Activated naive CD8-positive, alpha-beta T cell treated with anti-CD3 and anti-CD28 coated beads, Interleukin-2, amount 10 ng/mL, durations not matched to agents 7 days and 5 days (primary cell): Measurements from ENCODE around the gene TAS1R1. TPM values are rescaled to one million over a fixed set of nuclear protein-coding genes. Genes with fewer than 3 reads are reported as not detected.
"Not testable (repeated sequence)": the region's sequence is repeated elsewhere in the genome, so short reads cannot be mapped to it uniquely, and the experiment has no call there.

ENCODE experiments used
- ATAC-seq: fragments of 150-1000 bp; cut with Tn5 transposase; one replicate; pipeline ENCODE4 v1.10.0; 2021; ENCODE audit warnings: low read depth, moderate library complexity
- POLR2A ChIA-PET: fragments of 350-600 bp; sonication (Branson Sonifier 250); formaldehyde crosslinking; loops from one replicate; lab custom pipeline; 2021; ENCODE audit warnings: antibody characterized with exemption; lab: Charles Lee
- DNase-seq: peaks from one replicate; pipeline ENCODE4 v3.0.0; 2021
- H3K27ac Mint-ChIP-seq: one replicate; pipeline ENCODE4 v1.8.0; 2022; ENCODE audit warnings: mild to moderate bottlenecking, mixed read lengths
- H3K27me3 Mint-ChIP-seq: one replicate; pipeline ENCODE4 v1.8.0; 2022; ENCODE audit warnings: mild to moderate bottlenecking, moderate library complexity, mixed read lengths
- H3K36me3 Mint-ChIP-seq: one replicate; pipeline ENCODE4 v1.8.0; 2021; ENCODE audit warnings: mild to moderate bottlenecking, mixed read lengths
- H3K4me1 Mint-ChIP-seq: one replicate; pipeline ENCODE4 v1.8.0; 2021; ENCODE audit warnings: mixed read lengths
- H3K4me3 Mint-ChIP-seq: one replicate; pipeline ENCODE4 v1.8.0; 2022; ENCODE audit warnings: mild to moderate bottlenecking, moderate library complexity, mixed read lengths
- H3K9me3 Mint-ChIP-seq: one replicate; pipeline ENCODE4 v1.8.0; 2021; ENCODE audit warnings: mixed read lengths
- total RNA-seq, 2 experiments: library from RNA; stranded (reverse); gene quantifications; one replicate each; pipeline ENCODE4 v1.2.3, GENCODE V29; 2021

Gene TAS1R1
- total RNA-seq, 2 experiments from 2014 or later = not detected

DNA sequence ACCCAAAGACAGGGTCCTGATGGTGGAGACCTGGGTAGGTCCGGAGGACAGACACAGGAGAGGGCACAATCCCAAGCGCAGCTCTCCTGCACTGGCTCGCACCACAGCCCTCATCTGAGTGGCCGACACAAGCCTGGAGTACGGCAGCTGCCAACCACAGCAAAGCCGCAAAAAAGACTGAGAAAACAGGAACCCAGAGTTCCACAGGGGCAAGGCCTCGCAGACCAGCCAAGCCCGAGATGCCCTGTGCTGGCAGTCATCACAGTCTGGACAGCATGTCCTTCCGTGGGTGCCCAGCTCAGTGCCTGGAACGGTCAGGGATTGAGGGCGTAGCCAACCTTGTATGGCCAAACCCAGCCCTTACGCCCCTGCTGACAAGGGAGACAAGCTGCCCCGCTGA is 36.1 kb downstream of the TAS1R1 start:
- no peaks in the 10 kb centered on the region for H3K27me3 Mint-ChIP-seq
- H3K4me3 Mint-ChIP-seq = no peak overlapping the region
- POLR2A ChIA-PET = interaction anchor here (1.1 to 2.2 kb wide), 2 partner anchors 11 to 12 kb away, joined by 4 to 8 read pairs; partner anchors contain the start of gene ZBTB48
- peak overlapping the region; percentile 78 for H3K27ac Mint-ChIP-seq
- H3K9me3 Mint-ChIP-seq = no peaks in the 10 kb centered on the region
- no peaks in the 10 kb centered on the region for H3K36me3 Mint-ChIP-seq
- peak; percentile 25 for ATAC-seq
- DNase-seq = no peak
- H3K4me1 Mint-ChIP-seq = peaks cover 19% of the 10 kb centered on the region

DNA sequence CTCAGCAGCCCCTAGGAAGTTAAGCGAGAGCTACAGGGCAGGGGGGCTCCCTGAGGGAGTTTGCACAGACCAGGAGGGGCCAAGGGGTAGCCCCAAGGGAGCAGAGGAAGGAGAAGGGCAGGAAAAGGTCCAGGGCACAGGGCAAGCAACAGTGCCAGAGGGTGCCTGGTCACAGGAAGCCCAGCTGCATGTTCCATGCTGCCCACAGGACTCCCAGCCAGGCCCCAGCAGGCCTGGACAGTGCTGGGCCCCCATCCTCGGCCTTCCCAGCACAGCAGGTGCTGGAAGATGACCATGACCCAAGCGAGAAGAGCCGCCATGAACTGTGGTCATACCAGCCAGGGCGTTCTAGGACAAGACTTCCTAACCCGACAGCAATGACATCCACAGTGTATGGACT is 36.5 kb downstream of the TAS1R1 start:
- H3K36me3 Mint-ChIP-seq = peaks cover 2% of the 10 kb centered on the region
- H3K4me3 Mint-ChIP-seq = no peak overlapping the region
- H3K9me3 Mint-ChIP-seq = no peaks in the 10 kb centered on the region
- POLR2A ChIA-PET = interaction anchor here (1.1 to 2.2 kb wide), 2 partner anchors 12 kb away, joined by 4 to 8 read pairs; partner anchors contain the start of gene ZBTB48
- no peak for ATAC-seq
- peaks cover 21% of the 10 kb centered on the region for H3K4me1 Mint-ChIP-seq
- DNase-seq = no peak
- no peaks in the 10 kb centered on the region for H3K27me3 Mint-ChIP-seq
- peak overlapping the region; percentile 78 for H3K27ac Mint-ChIP-seq

DNA sequence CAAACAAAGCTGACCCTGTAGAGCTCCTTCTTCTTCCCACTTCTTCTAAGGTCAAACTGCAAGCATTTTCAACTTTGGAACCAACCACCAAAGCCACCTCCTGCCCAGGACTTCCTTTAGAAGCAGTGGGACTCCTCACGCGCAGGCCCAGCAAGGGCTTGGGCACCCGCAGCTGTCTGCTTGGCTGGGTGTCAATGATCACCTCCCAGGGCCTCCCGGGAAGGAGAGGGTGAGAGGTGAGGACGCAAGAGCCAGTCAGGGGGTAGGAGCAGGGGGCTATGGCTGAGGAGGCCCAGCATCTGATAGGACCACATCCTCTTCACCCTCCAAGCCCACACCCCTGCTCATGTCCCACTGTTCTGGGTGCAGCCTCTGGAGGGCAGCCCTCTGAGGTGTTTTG is 37.3 kb downstream of the TAS1R1 start:
- Mint-ChIP-seq H3K9me3 (no peaks in the 10 kb centered on the region), H3K4me1 (peaks cover 19% of the 10 kb centered on the region), H3K27ac (peak overlapping the region; percentile 78), H3K4me3 (no peak overlapping the region), H3K27me3 (no peaks in the 10 kb centered on the region), H3K36me3 (peaks cover 2% of the 10 kb centered on the region)
- POLR2A ChIA-PET = interaction anchor here (1.1 to 2.2 kb wide), 2 partner anchors 11 to 12 kb away, joined by 4 to 8 read pairs; partner anchors contain the start of gene ZBTB48
- DNase-seq = no peak
- no peak for ATAC-seq

DNA sequence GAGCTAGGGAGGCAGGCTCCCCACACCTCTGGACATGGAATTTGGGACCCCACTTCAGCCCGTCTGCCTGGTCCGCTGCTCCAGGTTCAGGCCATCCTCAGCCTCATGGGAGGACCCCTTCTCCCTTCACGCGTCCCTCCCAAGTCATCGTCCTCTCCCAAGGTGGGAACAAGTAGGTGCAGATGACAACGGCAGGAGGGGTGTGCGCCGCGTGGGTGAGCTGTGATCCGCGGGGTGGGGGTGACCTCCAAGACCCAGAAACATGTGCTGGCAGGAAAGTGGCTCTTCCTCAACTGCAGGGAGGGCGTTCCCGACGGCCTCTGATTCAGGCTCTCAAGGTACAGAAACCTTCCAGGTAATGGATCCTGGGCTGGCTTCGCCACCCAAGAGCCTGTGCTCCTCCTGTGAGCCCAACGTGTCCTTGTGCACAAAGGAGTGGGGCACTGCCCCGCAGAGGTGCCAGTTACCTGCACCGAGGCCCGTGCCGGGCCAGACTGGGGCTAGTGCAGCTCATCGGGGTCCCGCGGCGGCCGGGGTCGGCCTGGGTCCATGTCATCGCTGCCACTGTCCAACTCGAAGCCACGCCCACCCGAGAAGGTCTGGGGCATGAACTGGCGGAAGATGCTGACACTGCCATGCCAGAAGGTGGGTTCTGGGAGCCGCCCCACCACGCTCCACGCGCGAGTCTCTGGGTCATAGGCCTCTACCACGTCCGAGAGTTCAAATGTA is 37.9 kb downstream of the TAS1R1 start:
- DNase-seq = no peak
- no peak overlapping the region for H3K4me3 Mint-ChIP-seq
- no peaks in the 10 kb centered on the region for H3K9me3 Mint-ChIP-seq
- POLR2A ChIA-PET = interaction anchor here (2.2 kb wide), 1 partner anchor 13 kb away, joined by 8 read pairs; the partner anchor contains the start of gene ZBTB48
- H3K27ac Mint-ChIP-seq = peak overlapping the region; percentile 78
- ATAC-seq = no peak
- peaks cover 22% of the 10 kb centered on the region for H3K4me1 Mint-ChIP-seq
- H3K27me3 Mint-ChIP-seq = no peaks in the 10 kb centered on the region
- peaks cover 2% of the 10 kb centered on the region for H3K36me3 Mint-ChIP-seq

DNA sequence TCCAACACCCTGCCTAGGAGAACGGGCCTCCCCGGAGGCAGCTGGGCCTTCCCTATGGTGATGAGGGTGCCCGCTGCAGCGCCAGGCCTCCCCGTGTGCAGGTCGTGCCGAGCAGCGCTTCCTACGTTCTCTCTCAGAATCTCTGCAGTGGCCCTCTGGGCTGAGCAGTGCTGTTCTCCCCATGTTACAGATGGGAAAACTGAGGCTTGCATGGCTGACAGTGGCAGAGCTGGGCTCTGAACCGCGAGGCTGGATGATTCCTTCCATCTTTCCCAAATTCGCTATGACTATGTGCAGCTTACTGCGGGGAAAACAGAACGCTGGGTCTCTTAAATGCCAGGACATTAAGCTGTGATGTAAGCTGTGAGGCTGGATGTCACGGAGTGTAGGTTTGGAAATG is 38.7 kb downstream of the TAS1R1 start:
- POLR2A ChIA-PET = interaction anchor here (1.0 kb wide), 1 partner anchor 24 kb away, joined by 3 read pairs; no protein-coding TSS in a partner anchor
- H3K9me3 Mint-ChIP-seq = no peaks in the 10 kb centered on the region
- H3K27me3 Mint-ChIP-seq = no peaks in the 10 kb centered on the region
- no peak for ATAC-seq
- H3K4me1 Mint-ChIP-seq = peaks cover 24% of the 10 kb centered on the region
- H3K27ac Mint-ChIP-seq = no peak overlapping the region
- no peak overlapping the region for H3K4me3 Mint-ChIP-seq
- DNase-seq = no peak
- peaks cover 2% of the 10 kb centered on the region for H3K36me3 Mint-ChIP-seq

DNA sequence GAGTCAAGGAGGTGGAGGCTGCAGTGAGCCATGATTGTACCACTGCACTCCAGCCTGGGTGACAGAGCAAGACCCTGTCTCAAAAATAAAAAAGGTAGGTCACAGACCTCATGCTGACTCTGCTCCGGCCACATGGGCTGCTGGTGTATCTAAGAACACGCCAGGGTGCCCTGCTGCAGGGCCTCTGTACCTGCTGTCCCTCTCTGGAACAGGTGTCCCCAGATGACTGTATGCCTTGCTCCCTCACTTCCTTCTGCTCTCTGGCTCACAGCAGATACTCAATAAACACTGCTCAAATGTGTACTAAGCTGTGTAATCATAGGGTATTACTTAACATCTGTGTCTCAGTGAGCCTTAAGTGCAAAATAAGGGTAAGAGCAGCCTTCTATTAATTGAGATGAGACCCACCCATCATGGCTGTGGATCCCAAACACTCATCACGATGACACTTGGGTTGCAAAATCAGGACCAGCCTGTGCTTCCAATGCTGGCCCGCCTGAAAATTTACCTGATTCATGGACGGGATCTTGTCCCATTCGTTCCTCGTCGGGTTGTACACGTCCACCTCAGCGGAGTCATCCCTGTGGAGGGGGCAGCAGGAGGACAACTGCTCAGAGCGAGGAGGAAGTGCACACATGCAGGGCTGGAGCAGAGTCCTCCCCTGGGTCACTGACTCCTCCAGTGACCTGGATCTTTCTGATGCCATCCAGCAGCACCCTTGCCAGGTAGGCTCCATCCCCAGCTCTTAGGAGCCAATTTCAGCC is 40.1 kb downstream of the TAS1R1 start:
- ATAC-seq (no peak), DNase-seq (no peak)
- Mint-ChIP-seq H3K36me3 (peaks cover 2% of the 10 kb centered on the region), H3K9me3 (no peaks in the 10 kb centered on the region), H3K4me3 (no peak overlapping the region), H3K27me3 (no peaks in the 10 kb centered on the region), H3K27ac (no peak overlapping the region), H3K4me1 (peaks cover 36% of the 10 kb centered on the region)
- POLR2A ChIA-PET = interaction anchor here (0.6 to 1.0 kb wide), 2 partner anchors 23 to 38 kb away, joined by 3 read pairs; no protein-coding TSS in a partner anchor

DNA sequence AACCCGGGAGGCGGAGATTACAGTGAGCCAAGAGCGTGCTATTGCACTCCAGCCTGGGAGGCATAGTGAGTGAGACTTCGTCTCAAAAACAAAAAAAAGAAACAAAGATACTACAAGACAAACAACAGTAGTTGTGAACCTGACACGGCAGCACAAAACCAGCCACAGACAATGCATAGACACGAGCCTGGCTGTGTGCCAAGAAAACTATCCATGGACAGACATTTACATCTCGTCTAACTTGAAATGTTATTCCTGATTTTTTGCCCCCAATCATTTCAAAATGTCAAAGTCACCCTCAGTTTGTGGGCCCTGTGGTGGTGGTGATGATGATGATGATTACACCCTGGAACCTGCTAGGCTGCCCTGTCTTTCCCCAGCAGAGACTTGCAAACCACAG is 41.2 kb downstream of the TAS1R1 start:
- Mint-ChIP-seq H3K9me3 (no peaks in the 10 kb centered on the region), H3K4me1 (peaks cover 31% of the 10 kb centered on the region), H3K27me3 (no peaks in the 10 kb centered on the region), H3K27ac (peak overlapping the region; percentile 25), H3K4me3 (no peak overlapping the region), H3K36me3 (peaks cover 2% of the 10 kb centered on the region)
- no peak for DNase-seq
- POLR2A ChIA-PET = no interaction called here
- no peak for ATAC-seq

DNA sequence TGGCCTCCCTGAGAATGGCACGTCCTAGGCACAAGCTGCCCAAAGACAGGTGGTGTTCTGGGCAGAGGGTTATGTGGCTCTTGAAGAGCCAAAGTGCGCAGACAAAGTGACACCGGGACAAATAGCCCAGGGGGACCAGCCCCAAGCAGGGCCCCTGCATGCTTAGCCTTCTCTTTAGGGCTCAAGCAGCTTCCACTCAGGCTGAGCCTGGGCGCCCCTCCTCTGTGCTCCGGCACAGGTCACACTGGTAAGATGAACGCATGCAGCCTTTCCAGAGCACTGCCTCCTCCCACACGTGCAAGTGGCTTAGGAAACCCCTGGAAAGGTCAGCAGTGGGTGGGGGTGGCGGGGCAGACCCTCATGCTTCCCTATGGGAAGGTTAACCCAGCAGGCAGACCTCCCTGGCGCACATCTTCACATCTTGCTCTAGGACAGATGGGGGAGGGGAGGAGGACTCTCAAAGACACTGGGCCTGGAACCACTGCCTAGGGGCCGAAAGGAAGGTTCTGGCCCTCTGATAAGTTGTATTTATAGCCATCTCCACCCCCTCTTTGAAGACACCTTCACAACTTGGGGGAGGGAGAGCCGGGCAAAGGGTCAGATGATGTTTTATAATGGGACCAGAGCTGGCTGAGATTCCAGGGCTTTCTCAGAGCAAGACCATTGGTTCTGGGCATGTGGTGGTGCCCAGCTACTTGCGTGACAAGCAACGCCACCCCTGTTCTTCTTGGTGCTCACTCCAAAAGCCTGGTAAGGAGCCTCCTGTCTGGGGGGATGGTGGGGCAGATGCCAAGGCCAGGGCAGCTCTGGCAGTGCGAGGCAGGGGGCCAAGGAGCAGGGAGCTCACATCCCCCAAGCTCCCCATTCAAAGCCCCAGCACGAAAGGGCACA is 42.0 kb downstream of the TAS1R1 start:
- no peaks in the 10 kb centered on the region for H3K9me3 Mint-ChIP-seq
- POLR2A ChIA-PET = interaction anchor here (0.8 to 3.9 kb wide), 3 partner anchors 15 to 19 kb away, joined by 3 to 41 read pairs (median 3); partner anchors contain the start of gene ZBTB48
- ATAC-seq (no peak), DNase-seq (no peak)
- H3K4me3 Mint-ChIP-seq = no peak overlapping the region
- no peak overlapping the region for H3K27ac Mint-ChIP-seq
- peaks cover 2% of the 10 kb centered on the region for H3K36me3 Mint-ChIP-seq
- peaks cover 24% of the 10 kb centered on the region for H3K4me1 Mint-ChIP-seq
- no peaks in the 10 kb centered on the region for H3K27me3 Mint-ChIP-seq

DNA sequence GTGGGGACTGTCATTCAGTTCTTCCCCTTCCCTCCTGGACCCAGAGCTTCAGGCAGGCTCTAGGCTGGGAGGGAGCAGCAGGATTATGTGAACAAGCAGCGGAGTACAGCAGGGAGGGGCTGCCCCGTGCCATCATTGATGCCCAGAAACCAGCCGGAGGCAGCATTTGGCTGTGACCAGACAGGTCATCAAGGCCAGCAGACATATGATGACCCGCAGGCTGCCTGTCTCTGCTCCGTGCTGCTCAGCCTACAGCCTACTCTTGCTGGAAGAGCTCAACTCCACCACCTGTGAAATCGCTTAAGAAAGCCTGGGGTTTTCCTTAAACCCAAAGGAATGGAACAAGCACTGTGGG is 42.6 kb downstream of the TAS1R1 start:
- Mint-ChIP-seq H3K27ac (no peak overlapping the region), H3K9me3 (no peaks in the 10 kb centered on the region), H3K27me3 (no peaks in the 10 kb centered on the region), H3K4me1 (peaks cover 20% of the 10 kb centered on the region), H3K4me3 (no peak overlapping the region), H3K36me3 (peaks cover 2% of the 10 kb centered on the region)
- DNase-seq = no peak
- POLR2A ChIA-PET = interaction anchor here (0.8 to 3.9 kb wide), 3 partner anchors 14 to 18 kb away, joined by 3 to 41 read pairs (median 3); partner anchors contain the start of gene ZBTB48
- ATAC-seq = no peak

DNA sequence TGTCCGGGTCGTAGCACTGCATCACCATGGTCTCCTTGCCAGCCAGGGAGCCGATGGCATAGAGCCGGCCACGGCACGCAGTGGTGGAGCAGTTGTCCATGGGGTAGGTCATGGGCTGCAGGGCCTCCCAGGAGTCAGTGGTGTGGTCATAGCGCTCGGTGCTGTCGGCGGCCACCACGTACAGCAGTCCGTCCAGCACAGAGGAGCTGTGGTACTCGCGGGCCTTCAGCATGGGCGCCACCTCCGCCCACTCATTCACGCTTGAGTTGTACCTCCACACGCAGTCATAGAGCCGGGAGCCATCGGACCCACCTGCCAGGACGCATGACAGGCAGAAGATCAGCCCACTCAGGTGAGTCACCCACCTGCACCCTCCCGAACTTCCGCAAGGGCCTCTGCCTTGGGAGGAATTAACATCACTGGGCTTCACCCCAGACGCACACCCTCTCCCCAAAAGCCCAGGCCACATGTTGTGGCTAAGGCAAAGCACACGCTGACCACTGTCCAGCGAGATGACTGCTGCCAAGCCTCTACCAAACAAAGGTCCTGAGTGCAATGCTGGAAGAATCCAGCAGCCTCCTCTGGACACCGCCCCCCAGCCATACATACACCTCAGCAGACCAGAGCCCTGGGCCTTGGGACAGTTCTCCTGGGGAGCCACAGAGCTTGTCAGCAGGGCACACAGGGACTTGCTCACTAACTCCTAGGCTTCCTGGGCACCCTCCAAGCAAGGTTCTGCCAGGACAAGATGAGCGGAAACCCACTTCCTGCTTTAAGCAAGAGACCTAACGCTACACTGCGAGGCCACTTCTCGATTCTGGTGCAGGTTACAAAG is 44.3 kb downstream of the TAS1R1 start:
- Mint-ChIP-seq H3K4me3 (peak overlapping the region; percentile 96), H3K4me1 (peaks cover 29% of the 10 kb centered on the region), H3K9me3 (no peaks in the 10 kb centered on the region), H3K27ac (peak overlapping the region; percentile 90), H3K36me3 (peaks cover 2% of the 10 kb centered on the region), H3K27me3 (no peaks in the 10 kb centered on the region)
- peak; percentile 11 for ATAC-seq
- POLR2A ChIA-PET = interaction anchor here (0.5 to 3.9 kb wide), 4 partner anchors 18 to 45 kb away, joined by 3 to 41 read pairs (median 4); partner anchors contain the start of genes NOL9, THAP3 and ZBTB48
- DNase-seq = peak; percentile 48

DNA sequence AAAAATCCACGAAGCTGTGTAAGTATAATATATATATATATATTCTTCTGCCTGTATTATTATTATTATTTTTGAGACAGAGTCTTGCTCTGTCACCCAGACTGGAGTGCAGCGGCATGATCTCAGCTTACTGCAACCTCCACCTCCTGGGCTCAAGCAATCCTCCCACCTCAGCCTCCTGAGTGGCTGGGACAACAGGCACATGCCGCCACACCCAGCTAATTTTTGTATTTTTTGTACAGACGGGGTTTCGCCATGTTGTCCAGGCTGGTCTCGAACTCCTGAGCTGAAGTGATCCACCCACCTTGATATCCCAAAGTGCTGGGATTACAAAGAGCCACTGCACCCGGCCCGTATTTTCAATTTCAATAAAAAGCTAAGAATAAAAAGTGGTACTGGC is 44.9 kb downstream of the TAS1R1 start:
- H3K4me3 Mint-ChIP-seq = peak overlapping the region; percentile 96
- H3K27me3 Mint-ChIP-seq, H3K9me3 Mint-ChIP-seq, ATAC-seq, DNase-seq, H3K36me3 Mint-ChIP-seq: not testable (repeated sequence)
- H3K27ac Mint-ChIP-seq = peak overlapping the region; percentile 90
- peaks cover 30% of the 10 kb centered on the region for H3K4me1 Mint-ChIP-seq
- POLR2A ChIA-PET = interaction anchor here (0.5 to 3.9 kb wide), 6 partner anchors 18 to 574 kb away, joined by 3 to 41 read pairs (median 3); partner anchors contain the start of genes NOL9, THAP3 and ZBTB48
